RWPE2 (cell line): ENCODE results near the gene ARHGAP26.

Experiments used
- ATAC-seq: fragments of 200-7000 bp; cut with Tn5 transposase; 3 replicates; pipeline ENCODE4 v1.9.1; 2021; ENCODE audit warnings: low read depth
- DNase-seq: peaks from one replicate; pipeline ENCODE4 v3.0.0-alpha.2; 2020; ENCODE audit warnings: low spot score
- H3K27ac ChIP-seq: fragments of 450-650 bp; 2 replicates; pipeline ENCODE4 v1.5.1; 2017; ENCODE audit warnings: mild to moderate bottlenecking; ENCODE audit not compliant: poor library complexity, severe bottlenecking
- H3K27me3 ChIP-seq: fragments of 250-450 bp; sonication (Bioruptor Pico); 2 replicates; pipeline ENCODE4 v1.5.1; 2021; ENCODE audit warnings: mild to moderate bottlenecking, moderate library complexity; ENCODE audit not compliant: insufficient read depth, poor library complexity, severe bottlenecking
- H3K36me3 ChIP-seq: fragments of 250-450 bp; sonication (Bioruptor Pico); 2 replicates; pipeline ENCODE4 v1.5.1; 2020; ENCODE audit warnings: low read depth, mild to moderate bottlenecking, moderate library complexity
- H3K4me1 ChIP-seq: fragments of 250-450 bp; sonication (Bioruptor Pico); 2 replicates; pipeline ENCODE4 v1.5.1; 2021; ENCODE audit warnings: mild to moderate bottlenecking, moderate library complexity; ENCODE audit not compliant: insufficient read depth, poor library complexity, severe bottlenecking
- H3K4me3 ChIP-seq: fragments of 250-450 bp; sonication (Bioruptor Pico); 2 replicates; pipeline ENCODE4 v1.5.1; 2021; ENCODE audit warnings: mild to moderate bottlenecking, moderate library complexity; ENCODE audit not compliant: severe bottlenecking
- H3K9me3 ChIP-seq: fragments of 250-450 bp; sonication (Bioruptor Pico); 2 replicates; pipeline ENCODE4 v1.5.1; 2021; ENCODE audit warnings: mild to moderate bottlenecking, moderate library complexity; ENCODE audit not compliant: severe bottlenecking
- TF ChIP-seq, protein P1 (sequence below): fragments of 450-650 bp; IDR thresholded peaks from one replicate; pipeline ENCODE4 v1.5.1; 2017; ENCODE audit warnings: mild to moderate bottlenecking, moderate library complexity; ENCODE audit not compliant: poor library complexity, severe bottlenecking

Gene ARHGAP26

DNA sequence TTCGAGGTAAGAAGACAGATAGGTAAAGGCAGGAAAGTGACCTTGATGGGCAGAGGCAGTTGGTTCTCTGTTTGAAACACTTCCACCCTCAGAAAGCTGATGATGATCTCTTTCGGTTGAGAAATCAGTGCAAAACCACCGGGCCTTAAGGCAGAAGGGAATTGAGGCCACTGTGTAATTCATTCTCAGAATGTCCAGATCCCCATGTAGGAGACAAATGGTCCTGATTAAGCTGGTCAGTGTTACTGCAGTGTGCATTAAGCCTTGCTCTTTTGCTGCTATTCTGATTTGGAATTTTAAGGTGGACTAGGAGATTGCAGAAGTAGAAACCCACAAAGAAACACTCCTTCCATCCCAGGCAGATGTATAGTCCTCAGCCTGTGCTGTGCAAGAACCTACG is 255.2 kb downstream of the ARHGAP26 start:
- TF ChIP-seq, protein P1, sequence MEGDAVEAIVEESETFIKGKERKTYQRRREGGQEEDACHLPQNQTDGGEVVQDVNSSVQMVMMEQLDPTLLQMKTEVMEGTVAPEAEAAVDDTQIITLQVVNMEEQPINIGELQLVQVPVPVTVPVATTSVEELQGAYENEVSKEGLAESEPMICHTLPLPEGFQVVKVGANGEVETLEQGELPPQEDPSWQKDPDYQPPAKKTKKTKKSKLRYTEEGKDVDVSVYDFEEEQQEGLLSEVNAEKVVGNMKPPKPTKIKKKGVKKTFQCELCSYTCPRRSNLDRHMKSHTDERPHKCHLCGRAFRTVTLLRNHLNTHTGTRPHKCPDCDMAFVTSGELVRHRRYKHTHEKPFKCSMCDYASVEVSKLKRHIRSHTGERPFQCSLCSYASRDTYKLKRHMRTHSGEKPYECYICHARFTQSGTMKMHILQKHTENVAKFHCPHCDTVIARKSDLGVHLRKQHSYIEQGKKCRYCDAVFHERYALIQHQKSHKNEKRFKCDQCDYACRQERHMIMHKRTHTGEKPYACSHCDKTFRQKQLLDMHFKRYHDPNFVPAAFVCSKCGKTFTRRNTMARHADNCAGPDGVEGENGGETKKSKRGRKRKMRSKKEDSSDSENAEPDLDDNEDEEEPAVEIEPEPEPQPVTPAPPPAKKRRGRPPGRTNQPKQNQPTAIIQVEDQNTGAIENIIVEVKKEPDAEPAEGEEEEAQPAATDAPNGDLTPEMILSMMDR = no peak
- no peaks in the 10 kb centered on the region for H3K9me3 ChIP-seq
- H3K4me1 ChIP-seq = no peaks in the 10 kb centered on the region
- peaks cover 5% of the 10 kb centered on the region; the same call in 1 of the 2 replicates for H3K36me3 ChIP-seq
- H3K4me3 ChIP-seq = no peak overlapping the region
- ATAC-seq = no peak
- DNase-seq = no peak
- no peak overlapping the region for H3K27ac ChIP-seq
- H3K27me3 ChIP-seq = no peaks in the 10 kb centered on the region

DNA sequence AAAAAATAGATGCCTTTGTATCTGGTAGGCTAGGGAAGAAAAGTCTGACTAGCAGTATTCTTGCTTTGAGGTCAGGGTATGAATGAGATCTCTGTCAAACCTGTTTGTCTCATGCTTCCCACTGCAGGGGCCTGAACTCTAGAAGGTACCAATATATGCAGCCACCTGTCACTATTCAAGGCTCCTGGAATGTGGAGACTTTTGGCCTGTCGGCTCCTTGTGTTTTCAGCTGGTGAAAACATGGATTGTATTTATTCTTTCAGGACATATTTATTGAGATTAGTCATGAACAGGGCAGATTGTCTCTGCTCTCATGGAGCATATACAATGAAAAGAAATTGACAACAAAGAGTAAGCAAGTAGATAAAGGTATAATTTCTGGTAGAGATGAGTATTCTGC is 255.8 kb downstream of the ARHGAP26 start:
- H3K27ac ChIP-seq = no peak overlapping the region
- H3K4me3 ChIP-seq = no peak overlapping the region
- peaks cover 3% of the 10 kb centered on the region; the same call in 1 of the 2 replicates for H3K36me3 ChIP-seq
- no peaks in the 10 kb centered on the region for H3K27me3 ChIP-seq
- ATAC-seq = peak; percentile 40; the same call in 1 of the 3 replicates
- H3K4me1 ChIP-seq = no peaks in the 10 kb centered on the region
- no peaks in the 10 kb centered on the region for H3K9me3 ChIP-seq
- TF ChIP-seq, protein P1 = no peak
- DNase-seq = no peak

DNA sequence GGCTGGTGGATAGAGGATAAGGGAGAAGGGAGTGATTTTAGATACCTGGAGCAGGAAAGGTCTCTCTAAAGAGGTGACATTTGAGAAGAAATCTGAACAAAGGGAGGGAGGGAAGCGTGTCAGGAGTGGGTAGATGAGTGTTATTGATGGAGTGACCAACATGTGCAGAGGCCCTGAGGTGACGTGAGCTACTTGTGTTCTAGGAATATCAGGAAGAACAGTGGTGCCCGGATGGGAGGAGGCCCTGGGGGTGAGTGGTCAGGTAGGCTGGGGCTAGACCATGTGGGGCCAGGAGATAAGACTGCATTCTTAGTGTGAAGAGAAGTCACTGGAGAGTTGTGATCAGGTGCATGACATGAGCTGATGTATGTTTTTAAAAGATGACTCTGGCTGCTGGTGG is 256.2 kb downstream of the ARHGAP26 start:
- DNase-seq (no peak), ATAC-seq (no peak)
- no peaks in the 10 kb centered on the region for H3K27me3 ChIP-seq
- no peaks in the 10 kb centered on the region for H3K36me3 ChIP-seq
- TF ChIP-seq, protein P1 = no peak
- H3K27ac ChIP-seq = no peak overlapping the region
- no peaks in the 10 kb centered on the region for H3K4me1 ChIP-seq
- no peaks in the 10 kb centered on the region for H3K9me3 ChIP-seq
- no peak overlapping the region for H3K4me3 ChIP-seq

DNA sequence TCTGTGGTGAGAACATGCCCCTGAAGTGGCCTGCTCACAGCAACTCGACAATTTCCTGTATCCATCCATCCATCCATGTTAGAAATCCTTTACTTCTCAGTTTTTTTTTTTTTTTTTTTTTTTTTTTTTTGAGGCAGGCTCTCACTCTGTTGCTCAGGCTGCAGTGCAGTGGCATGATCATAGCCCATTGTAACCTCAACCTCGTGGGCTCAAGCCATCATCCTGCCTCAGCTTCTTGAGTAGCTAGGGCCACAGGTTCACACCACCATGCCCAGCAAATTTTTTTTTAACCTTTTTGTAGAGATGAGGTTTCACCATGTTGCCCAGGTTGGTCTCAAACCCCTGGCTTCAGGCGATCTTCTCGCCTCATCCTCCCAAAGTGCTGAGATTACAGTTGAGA is 259.1 kb downstream of the ARHGAP26 start:
- Histone ChIP-seq H3K27me3 (no peaks in the 10 kb centered on the region), H3K9me3 (no peaks in the 10 kb centered on the region), H3K4me1 (peaks cover 13% of the 10 kb centered on the region), H3K36me3 (no peaks in the 10 kb centered on the region), H3K27ac (no peak overlapping the region), H3K4me3 (no peak overlapping the region)
- TF ChIP-seq, protein P1 = no peak
- DNase-seq (no peak), ATAC-seq (no peak)

DNA sequence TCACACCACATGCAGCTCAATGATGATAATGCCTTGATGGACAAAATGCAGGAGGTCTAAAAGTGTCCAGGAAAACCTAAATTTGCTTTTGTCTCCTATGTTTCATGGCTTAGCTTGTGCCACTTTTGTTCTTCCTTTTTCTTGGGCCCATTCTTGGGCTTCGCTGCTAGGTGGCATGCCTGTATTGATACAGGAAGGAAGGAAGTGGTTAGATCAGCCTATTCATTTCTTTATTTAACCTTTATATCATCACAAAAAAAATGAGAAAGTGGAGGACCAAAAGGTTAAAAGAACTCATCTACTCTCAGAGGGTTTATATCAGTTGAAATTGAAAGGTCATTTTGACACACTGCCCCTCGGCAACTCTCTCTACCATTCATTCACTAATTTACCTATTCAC is 260.2 kb downstream of the ARHGAP26 start:
- TF ChIP-seq, protein P1 = no peak
- ATAC-seq (no peak), DNase-seq (no peak)
- Histone ChIP-seq H3K27me3 (no peaks in the 10 kb centered on the region), H3K9me3 (no peaks in the 10 kb centered on the region), H3K36me3 (no peaks in the 10 kb centered on the region), H3K27ac (no peak overlapping the region), H3K4me3 (no peak overlapping the region), H3K4me1 (peaks cover 20% of the 10 kb centered on the region)
